ENCODE data around the gene SPEG. TPM values are rescaled to one million over a fixed set of nuclear protein-coding genes. Genes with fewer than 3 reads are reported as not detected.

The SPEG gene
- 0.13 TPM in 1 of 2 replicates, not detected in the other for total RNA-seq (2014; rRNA removed; shearing (Covaris generic))
- total RNA-seq (2022) = 0.35 and 0.46 TPM in 2 replicates
- Bru-seq, nascent RNA = not detected
- percentile 6 among the genes with signal in this experiment for BruChase-seq, experiment 1, labeled RNA remaining after a 6-hour chase
- BruChase-seq, experiment 2, labeled RNA remaining after a 2-hour chase = percentile 8 among the genes with signal in this experiment
- long read RNA-seq, partial matches to known transcripts = 1 of 3 reads
- long read RNA-seq, other reads (novel, unspliced or antisense) = 2 of 3 reads

DNA sequence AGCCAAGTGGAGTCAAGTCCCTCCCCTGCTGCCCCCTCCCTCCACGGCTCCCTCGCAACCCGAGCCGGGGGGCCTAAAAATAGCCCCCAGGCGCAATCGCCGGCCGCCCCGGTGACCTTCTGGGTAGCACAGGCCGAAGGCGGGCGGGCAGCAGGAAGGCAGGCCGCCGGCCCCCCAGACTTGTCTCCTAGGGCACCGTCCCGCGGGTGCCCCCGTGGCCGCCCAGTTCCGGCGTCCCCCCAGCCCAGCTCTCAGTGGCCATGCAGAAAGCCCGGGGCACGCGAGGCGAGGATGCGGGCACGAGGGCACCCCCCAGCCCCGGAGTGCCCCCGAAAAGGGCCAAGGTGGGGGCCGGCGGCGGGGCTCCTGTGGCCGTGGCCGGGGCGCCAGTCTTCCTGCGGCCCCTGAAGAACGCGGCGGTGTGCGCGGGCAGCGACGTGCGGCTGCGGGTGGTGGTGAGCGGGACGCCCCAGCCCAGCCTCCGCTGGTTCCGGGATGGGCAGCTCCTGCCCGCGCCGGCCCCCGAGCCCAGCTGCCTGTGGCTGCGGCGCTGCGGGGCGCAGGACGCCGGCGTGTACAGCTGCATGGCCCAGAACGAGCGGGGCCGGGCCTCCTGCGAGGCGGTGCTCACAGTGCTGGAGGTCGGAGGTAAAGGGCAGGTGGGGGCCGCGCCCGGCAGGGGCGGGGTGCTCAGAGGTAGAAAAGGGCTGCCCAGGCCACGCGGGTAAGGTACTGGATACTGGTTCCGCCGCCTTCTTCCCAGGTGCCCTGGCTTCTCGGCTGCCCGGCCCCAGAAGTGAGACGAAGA is at the start of gene SPEG:
Gene SPEG (plus strand): TSS at position 126 of the 808 bp plus-strand sequence. CDS start 135 bp downstream, at position 261.
- intact Hi-C loops (cut with micrococcal nuclease; ENCODE audit: unreplicated experiment) = no loop called here
- no peak for DNase-seq (ENCODE audit: low spot score)
- Histone ChIP-seq H3K27ac (ENCODE audit: low read depth, low read length, poor library complexity, severe bottlenecking) (no peak within 1 kb of the TSS), H3K4me1 (ENCODE audit: insufficient read depth, low read length, poor library complexity, severe bottlenecking) (no peaks in the 10 kb centered on the region), H3K79me2 (ENCODE audit: insufficient read depth, low read depth, low read length) (no peaks in the 10 kb centered on the region), H3K36me3 (ENCODE audit: insufficient read depth, low read length) (no peaks in the 10 kb centered on the region), H3K4me2 (ENCODE audit: low read length) (no peak within 1 kb of the TSS), H3K9me3 (ENCODE audit: low read length) (no peaks in the 10 kb centered on the region), H3K4me3 (ENCODE audit: low read depth, low read length, poor library complexity, severe bottlenecking) (no peak within 1 kb of the TSS), H4K20me1 (ENCODE audit: insufficient read depth, low read length) (no peaks in the 10 kb centered on the region), H3K9me2 (ENCODE audit: insufficient read depth, low read length) (no peaks in the 10 kb centered on the region), H2AFZ (ENCODE audit: low read length) (no peak within 1 kb of the TSS)
- BruUV-seq (replicated peaks) = no TSS peak
- TF ChIP-seq, protein P1, sequence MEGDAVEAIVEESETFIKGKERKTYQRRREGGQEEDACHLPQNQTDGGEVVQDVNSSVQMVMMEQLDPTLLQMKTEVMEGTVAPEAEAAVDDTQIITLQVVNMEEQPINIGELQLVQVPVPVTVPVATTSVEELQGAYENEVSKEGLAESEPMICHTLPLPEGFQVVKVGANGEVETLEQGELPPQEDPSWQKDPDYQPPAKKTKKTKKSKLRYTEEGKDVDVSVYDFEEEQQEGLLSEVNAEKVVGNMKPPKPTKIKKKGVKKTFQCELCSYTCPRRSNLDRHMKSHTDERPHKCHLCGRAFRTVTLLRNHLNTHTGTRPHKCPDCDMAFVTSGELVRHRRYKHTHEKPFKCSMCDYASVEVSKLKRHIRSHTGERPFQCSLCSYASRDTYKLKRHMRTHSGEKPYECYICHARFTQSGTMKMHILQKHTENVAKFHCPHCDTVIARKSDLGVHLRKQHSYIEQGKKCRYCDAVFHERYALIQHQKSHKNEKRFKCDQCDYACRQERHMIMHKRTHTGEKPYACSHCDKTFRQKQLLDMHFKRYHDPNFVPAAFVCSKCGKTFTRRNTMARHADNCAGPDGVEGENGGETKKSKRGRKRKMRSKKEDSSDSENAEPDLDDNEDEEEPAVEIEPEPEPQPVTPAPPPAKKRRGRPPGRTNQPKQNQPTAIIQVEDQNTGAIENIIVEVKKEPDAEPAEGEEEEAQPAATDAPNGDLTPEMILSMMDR (conservative IDR thresholded peaks at IDR 0.05; ENCODE audit: low read length) = no peak
- TF ChIP-seq EZH2phosphoT487 (IDR thresholded peaks at IDR 0.05; ENCODE audit: borderline replicate concordance, low read depth, low read length) = no peak
- POLR2A ChIA-PET = no interaction called here
- CTCF ChIA-PET (ENCODE audit: unreplicated experiment) = no interaction called here

DNA sequence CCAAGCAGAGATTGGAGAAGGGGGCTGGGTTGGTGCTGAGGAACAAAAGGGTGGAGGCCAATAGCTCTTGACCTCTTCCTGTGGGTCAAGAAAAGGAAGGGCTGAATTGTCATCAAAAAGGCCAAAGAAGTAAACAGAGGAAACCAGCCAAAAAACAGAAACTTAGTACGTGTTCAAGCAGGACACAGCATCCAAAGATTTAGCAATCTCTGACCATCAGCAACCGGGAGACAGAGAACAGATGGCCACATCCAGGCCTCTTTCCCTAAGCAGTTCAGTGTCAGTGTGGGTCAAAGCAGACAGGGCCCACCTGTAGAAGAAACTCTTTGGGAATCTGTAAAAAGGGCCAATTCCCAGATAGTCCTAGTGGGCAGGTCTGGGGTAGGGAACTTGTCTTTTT is 49.8 kb upstream of the SPEG start:
- DNase-seq (ENCODE audit: low spot score) = no peak
- no peak overlapping the region for H3K4me2 ChIP-seq (ENCODE audit: low read length)
- intact Hi-C loops (cut with micrococcal nuclease; ENCODE audit: unreplicated experiment) = loop anchor here (5.0 kb wide), 3 partner anchors 157 to 212 kb away; partner anchors contain the start of genes CHPF, CNPPD1, RETREG2 and STK11IP
- no peak overlapping the region for H3K4me3 ChIP-seq (ENCODE audit: low read depth, low read length, poor library complexity, severe bottlenecking)
- TSS peak; percentile 40 for BruUV-seq (replicated peaks)
- TF ChIP-seq, protein P1 (conservative IDR thresholded peaks at IDR 0.05; ENCODE audit: low read length) = no peak
- no peak for TF ChIP-seq EZH2phosphoT487 (IDR thresholded peaks at IDR 0.05; ENCODE audit: borderline replicate concordance, low read depth, low read length)
- H2AFZ ChIP-seq (ENCODE audit: low read length) = no peak overlapping the region
- no peaks in the 10 kb centered on the region; the same call in 1 of the 2 replicates for H3K79me2 ChIP-seq (ENCODE audit: insufficient read depth, low read depth, low read length)
- H3K4me1 ChIP-seq (ENCODE audit: insufficient read depth, low read length, poor library complexity, severe bottlenecking) = peaks cover 15% of the 10 kb centered on the region
- ChIA-PET CTCF (ENCODE audit: unreplicated experiment) (no interaction called here), POLR2A (no interaction called here)
- H3K9me2 ChIP-seq (ENCODE audit: insufficient read depth, low read length) = no peaks in the 10 kb centered on the region
- no peaks in the 10 kb centered on the region for H4K20me1 ChIP-seq (ENCODE audit: insufficient read depth, low read length)
- no peaks in the 10 kb centered on the region for H3K9me3 ChIP-seq (ENCODE audit: low read length)
- H3K36me3 ChIP-seq (ENCODE audit: insufficient read depth, low read length) = peaks cover 49% of the 10 kb centered on the region
- no peak overlapping the region for H3K27ac ChIP-seq (ENCODE audit: low read depth, low read length, poor library complexity, severe bottlenecking)
